GM21786 (cell line): Measurements from ENCODE around the gene TTC33.

Experiments
- ATAC-seq: cut with Tn5 transposase; IDR thresholded peaks from one replicate; pipeline ENCODE4 v1.9.1; 2021; ENCODE audit not compliant: unreplicated experiment

TTC33 gene

DNA sequence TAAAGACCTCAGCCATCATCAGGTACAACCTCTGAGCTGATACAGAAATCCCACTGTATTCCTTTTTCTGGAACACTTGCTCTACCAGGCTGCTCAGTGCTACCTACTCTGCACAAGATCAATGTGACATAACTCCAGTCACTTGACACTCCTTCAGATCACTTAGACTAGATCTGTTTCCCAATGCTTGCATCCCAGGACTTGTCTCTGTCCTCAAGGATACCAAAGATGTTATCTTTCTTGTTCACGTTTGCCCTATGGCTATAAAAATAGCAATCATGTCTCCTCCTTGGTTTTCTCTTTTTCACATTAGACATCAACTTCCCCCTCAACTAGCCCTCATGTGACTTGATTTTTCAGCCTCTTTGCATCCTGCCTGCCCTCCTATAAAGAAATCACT lies 264.1 kb downstream of the TTC33 start:
- ATAC-seq: no peak

DNA sequence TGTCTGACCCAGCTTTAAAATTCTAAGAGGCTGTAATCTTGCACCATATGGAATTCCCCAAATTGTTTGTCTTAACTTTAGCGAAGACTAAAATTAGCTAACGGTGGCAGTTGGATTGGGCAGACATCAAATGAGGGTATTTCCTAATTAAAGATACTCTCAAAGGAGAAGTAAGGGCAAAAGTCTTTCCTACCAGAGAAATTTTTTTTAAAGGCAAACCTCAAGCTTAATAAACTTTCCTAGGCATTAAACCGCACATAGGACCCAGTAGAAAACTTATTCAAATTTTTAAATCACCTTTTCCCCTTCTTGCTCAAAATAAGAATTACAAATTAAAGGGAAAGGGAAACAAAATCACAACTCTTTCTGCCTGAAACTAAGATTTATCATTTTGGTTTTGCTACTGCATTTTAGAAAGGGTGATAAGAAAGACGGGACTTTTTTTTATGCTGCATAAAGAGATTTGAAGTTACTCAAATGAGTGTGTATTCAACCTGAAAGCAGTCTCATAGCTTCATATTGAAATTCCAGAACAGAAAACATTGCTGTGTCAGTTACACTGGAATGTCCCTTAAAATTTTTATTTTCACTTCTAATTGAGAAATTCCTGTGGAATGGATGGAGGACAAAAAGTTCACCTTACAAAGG lies 265.2 kb downstream of the TTC33 start:
- peak; percentile 40 for ATAC-seq

DNA sequence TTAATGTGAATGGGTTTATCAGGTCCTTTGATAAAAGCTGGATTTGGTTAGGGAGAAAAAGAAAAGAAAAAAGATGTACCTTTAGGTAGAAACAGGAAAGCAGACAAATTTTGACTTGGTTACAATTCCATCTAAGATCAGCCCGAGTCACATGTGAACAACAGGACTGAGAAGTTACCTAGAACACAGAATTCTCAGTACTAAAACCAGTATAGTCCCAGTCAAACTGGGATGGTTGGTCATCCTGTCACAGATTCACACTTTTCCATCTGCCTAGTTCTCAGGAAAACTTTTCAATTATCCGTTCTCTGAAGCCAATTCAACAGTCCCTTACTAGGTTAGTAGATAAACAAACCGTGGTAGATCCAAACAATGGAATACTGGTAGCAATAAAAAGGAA lies 266.3 kb downstream of the TTC33 start:
- no peak for ATAC-seq

DNA sequence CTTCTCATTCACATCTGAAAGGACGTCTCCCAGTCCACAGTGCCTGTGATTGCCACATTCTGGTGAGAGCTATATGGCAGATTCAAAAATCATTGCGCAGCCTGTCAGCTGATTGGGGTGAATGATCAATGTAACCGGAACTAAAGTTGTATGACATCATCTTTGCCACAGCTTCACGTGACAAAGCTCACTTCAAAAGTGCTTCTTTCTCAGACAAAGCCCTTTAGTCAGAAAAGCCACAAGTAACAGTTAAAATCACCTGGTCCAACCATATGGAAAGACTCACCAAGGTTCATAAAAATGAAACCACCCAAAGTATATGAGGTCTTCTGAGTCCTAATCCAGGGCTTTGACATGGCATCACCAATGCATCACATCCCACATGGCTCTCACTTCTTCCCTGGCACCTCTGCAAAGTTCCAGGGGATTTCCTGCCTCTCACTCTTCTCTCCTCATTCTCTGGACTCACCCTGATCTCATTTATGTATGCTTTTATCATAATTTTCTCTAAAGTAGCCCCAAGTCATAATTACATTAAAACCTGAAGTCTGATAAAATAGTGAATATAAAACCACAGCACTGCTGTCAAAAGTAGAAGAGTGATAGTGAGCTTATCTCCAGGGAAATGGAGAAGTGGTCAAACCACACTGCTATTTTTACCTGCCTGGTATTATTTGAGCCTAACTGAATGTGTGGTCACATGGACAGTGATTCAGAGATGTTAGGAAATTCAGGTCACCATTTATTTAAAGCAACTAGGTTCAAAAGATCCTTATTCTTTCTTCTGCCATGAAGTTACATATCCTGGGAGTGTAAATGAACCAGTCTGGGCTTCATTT lies 269.1 kb downstream of the TTC33 start:
- peak; percentile 43 for ATAC-seq

DNA sequence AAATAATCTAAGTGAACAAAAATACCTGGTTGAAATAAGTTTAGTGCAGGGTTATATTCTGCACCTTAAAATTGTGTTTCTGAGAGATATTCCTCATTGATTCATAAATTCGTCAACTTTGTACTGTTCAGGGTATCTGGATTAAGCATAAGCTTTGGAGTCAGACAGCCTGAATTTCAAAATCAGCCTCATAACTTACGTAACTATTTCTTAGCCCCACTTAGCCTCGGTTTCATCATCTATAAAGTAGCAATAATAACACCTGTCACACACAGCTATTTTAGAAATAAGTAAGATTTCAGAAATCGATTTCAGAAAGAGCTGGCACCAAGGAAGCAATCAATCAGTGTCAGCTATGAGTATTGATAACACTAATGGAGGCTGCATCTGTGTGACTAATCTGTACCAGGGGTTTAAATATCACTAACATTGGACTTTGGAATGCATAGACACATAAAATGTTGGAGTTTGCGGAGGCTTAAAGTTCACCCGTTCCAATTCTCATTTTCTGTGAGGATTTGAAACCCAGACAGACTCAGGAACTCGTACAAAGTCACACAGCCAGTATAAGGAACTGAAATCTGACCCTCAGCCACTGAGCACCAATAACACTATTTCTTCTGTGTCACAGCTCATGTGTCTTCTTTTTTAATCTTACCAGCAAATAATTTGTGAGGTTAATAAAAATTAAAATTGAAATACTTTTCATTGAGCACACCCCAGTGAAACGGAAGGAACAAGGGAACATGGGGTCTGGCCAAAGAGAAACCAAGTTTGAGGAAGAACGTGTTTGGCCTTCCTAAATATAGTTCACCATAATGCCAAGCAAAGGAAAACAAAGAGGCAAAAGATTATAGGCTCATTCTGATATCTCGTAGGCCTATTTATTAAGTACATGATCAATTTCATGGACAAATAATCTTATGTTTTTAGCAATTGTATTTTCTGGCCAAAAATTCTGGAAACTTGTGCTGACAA lies 270.5 kb downstream of the TTC33 start:
- peak; percentile 53 for ATAC-seq

DNA sequence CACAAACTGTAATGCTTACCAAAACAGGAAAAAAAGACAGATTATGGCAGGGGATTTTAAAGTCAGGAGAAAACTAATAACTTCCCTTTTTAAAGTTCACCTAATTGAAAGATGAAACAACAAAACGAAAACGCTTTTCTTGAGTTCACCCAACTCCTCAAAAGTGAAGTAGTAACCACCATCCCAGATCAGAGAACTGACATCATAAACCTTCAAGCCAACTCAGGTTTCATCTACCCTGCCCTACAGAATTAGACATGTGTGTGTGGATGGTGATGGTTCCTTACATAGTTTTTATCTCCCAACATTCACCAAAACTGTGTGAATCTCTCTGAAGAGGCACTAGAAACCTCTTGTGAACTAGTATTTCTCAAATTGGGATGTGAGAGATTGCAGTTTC lies 271.3 kb downstream of the TTC33 start:
- peak; percentile 43 for ATAC-seq

DNA sequence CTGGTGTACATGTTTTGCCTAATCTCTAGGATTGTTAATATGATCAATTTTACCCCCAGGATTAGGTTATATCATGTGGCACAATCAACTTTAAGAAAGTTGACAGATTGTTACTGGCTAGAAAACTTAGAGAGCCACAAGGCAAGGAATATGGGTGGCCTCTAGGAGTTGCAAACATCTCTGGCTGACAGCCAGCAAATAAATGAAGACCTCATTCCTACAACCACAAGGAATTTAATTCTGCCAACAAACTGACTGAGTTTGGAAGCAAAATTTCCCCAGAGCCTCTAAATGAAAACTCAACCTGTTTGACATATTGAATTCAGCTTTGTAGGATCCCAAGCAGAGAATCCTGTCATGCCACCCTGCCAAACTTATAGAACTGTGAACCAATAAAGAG lies 272.4 kb downstream of the TTC33 start:
- ATAC-seq: no peak

DNA sequence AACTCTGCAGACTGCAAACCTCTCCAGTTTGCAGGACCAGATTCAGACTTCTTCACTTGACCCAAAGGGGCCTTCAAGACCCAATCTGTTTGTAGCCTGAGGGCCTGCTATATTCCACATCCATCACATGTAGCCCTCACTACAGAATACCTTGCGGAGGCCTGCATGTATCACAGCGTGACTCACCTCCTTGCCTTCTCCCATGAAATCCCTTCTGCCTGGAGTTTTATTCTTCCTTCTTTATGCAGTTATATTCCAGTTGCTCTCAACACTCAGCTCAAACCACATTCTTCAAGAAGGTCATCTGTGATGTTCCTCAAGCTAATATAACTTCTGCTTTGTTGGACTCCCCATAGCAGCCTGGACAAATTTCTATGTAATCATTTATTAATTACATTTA lies 274.5 kb downstream of the TTC33 start:
- no peak for ATAC-seq

DNA sequence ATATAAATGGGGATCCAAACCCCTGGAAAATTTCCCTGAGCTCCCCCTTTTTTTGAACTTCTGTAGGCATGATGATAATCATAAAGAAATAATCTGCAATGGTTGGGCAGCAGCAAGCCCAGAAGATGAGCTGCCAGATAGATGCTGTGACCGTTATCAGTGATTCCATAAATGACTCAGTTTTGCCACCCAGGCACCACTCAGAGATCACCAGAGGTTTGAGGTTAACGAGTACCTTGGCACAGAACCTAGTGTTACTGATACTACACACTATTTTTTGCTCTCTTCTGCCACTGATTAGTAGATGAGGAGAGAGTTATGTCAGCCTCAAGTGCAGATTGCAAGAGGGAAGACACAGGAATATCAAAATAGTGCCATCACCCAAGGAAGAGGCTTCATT lies 275.4 kb downstream of the TTC33 start:
- peak; percentile 34 for ATAC-seq

DNA sequence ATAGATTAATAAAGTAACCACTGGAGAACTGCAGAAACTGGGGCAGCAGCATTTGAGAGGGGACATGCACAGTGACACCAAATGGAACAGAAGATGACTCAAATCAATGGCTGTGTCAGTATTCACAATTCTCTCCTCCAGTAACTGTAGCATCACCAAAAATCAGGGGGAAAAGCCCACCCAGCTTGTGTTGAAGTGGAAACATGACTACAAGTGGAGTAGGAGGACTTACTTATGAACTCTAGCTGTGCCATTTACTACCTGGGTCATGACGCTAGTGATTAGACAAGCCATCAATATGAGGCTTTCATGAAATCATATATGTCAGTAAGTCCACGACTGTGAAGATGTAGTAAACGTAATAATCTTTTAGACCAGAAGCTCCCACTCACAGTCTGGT lies 275.8 kb downstream of the TTC33 start:
- ATAC-seq: no peak

DNA sequence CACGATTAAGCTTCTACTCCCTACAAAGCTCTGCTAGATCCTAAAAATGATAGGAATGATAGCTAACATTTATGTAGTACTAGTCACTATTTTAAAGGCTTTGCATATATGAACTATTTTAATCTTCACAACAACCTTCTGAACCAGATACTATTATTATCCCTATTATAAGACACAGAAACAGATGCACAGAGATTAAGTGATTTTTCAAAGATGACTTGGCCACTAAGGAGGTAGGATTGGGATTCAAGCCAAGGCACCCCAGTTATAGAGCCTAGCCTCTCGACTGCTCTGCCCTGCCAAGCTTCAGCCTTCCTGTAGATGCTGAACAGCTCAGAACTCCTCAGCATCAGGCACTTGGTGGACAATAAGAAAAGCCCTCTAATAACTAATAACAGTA lies 277.0 kb downstream of the TTC33 start:
- no peak for ATAC-seq

DNA sequence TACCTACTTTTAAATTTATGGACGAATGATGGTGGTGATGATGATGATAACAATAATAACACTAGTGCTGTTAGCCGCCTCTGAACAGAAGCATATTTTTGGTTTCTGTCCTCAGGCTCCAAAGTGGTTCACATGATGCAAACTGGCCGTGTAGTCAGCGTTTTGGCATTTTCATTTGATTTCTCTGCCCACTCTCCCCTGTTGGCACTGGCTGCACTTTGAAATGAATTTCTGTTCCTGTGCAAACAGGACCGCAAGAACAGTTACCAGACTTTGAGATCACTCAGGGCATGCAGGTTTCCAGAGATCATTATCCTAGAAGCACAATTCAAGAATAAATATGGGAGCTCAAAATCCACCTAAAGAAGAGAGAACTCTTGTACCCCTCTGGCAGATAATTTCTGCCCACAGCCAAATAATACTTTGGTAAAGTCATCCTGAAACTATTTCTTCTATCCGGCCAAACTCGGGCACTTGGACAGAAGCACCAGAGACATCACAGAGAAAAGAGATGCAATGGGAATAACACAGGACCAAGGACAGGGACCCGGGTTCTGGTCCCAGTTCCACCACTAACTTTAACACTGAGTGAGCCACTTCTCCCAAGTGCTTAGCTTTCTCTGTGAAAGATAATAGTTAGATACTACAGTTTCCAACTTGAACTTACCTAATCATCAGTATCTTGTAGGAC lies 277.8 kb downstream of the TTC33 start:
- no peak for ATAC-seq

DNA sequence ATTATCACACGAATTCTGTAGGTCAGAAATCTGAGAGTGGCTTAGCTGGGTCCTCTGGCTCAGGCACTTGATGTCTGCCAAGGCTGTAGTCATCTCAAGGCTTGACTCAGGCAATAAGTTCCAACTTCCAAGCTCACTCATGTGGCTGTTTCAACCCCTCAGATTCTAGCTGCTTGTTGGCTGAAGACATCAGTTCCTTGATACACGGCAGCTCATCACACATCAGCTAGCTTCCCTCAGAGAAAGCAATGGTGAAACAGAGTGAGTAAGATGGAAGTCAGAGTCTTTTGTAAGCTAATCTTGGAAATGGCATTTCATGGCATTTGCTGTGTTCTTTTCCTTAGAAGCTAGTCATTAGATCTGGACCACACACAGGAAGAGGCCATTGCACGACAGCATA lies 280.2 kb downstream of the TTC33 start:
- no peak for ATAC-seq

DNA sequence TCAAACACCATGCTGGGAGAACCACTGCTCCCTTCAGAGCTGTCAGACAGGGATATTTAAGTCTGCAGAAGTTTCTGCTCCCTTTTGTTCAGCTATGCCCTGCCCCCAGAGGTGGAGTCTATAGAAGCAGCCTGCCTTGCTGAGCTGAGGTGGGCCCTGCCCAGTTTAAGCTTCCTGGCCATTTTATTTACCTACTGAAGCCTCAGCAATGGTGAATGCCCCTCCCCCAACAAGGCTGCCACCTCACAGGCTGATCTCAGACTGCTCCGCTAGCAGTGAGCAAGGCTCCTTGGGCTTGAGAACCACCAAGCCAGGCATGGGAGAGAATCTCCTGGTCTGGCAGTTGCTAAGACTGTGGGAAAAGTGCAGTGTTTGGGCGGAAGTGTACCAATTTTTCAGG lies 281.5 kb downstream of the TTC33 start:
- ATAC-seq: no peak

DNA sequence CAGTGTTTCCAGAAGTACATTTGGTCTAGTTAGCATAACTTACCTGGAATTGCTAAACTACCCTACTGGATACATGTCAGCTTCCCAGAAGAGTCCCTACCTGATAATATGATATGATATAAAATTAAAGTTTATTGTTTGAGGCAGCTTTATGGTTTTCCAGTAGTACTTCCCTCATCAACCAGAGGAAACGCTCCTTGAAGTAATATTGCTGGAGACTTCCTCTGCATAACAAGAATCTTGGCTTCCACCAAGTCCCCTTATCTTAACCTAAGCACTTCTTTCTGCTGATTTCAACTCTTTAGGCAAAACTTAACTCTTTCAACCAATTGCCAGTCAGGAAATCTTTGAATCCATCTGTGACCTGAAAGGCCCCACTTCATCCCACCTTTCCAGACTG lies 290.3 kb downstream of the TTC33 start:
- ATAC-seq: no peak

DNA sequence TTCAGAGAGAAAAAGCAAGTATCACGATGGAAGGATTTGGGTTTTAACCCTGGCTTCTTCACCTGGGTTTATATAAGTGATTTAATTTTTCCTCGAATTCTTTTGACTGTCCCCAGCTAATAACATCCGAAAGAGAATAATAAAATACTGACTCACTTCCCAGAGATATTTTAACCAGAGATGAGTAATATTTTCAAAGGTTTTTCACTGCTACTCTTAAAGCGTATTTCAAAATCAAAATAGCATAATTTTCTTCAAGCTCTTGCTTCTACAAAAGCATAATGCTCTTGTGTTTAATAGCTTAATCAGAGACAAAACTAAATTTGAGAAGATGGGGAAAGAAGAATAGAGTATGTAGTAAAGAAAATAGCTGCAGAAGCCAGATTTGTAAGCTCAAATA lies 291.2 kb downstream of the TTC33 start:
- ATAC-seq: no peak
